ENCODE results near the gene KCNK17. TPM values are rescaled to one million over a fixed set of nuclear protein-coding genes. Genes with fewer than 3 reads are reported as not detected.

KCNK17 gene
- total and polyA plus RNA-seq, 9 of the 15 experiments (the other 6 are each of a cell fraction or from before 2014, with no cell fraction given) = not detected

DNA sequence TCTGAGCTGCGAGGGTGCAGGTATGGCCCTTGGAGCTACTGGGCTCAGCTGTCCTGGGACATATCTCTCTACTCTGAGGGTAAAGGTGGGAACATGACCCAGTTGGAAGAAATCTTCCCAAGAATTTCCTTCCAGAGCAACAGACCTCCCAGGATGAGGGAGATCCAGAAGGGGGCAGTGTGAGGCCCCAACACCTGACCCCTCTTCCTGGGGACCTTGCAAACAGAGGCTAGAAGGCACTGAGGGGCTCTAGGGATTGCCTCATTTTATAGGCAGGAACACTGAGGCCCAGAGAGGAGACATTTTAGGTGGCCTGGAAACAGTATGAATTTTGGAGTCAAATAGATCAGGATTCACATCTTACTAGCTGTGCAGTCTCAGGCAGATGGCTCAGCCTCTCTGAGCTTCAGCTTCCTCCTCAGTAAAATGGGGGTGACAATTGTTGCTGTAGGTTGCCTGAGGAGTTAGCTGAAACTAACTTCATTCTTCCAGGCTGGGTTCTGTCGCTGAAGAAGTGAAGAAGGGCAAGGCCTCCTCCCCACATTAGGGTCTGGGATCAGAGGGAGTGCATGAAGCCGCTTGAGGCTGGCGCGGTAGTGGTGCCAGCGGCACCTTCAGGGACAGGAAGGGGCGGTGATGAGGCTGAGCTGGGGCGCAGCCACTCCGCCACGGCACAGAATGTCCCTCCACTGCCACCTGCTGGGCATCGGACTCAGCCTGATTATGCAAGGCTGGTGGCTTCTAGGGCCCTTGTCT is 11.4 kb downstream of the KCNK17 start (continued):
- TF ChIP-seq MTF1 (CRISPR knock-in tag; IDR thresholded peaks at IDR 0.05; ENCODE audit: borderline replicate concordance) = no peak
- TF ChIP-seq NUFIP1 (IDR thresholded peaks at IDR 0.05; ENCODE audit: partially characterized antibody) = no peak
- TF ChIP-seq, protein P1, sequence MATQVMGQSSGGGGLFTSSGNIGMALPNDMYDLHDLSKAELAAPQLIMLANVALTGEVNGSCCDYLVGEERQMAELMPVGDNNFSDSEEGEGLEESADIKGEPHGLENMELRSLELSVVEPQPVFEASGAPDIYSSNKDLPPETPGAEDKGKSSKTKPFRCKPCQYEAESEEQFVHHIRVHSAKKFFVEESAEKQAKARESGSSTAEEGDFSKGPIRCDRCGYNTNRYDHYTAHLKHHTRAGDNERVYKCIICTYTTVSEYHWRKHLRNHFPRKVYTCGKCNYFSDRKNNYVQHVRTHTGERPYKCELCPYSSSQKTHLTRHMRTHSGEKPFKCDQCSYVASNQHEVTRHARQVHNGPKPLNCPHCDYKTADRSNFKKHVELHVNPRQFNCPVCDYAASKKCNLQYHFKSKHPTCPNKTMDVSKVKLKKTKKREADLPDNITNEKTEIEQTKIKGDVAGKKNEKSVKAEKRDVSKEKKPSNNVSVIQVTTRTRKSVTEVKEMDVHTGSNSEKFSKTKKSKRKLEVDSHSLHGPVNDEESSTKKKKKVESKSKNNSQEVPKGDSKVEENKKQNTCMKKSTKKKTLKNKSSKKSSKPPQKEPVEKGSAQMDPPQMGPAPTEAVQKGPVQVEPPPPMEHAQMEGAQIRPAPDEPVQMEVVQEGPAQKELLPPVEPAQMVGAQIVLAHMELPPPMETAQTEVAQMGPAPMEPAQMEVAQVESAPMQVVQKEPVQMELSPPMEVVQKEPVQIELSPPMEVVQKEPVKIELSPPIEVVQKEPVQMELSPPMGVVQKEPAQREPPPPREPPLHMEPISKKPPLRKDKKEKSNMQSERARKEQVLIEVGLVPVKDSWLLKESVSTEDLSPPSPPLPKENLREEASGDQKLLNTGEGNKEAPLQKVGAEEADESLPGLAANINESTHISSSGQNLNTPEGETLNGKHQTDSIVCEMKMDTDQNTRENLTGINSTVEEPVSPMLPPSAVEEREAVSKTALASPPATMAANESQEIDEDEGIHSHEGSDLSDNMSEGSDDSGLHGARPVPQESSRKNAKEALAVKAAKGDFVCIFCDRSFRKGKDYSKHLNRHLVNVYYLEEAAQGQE (IDR thresholded peaks at IDR 0.05; ENCODE audit: borderline replicate concordance) = peak; percentile 95
- TF ChIP-seq, protein P1 (CRISPR knock-in tag; IDR thresholded peaks at IDR 0.05; ENCODE audit: low read depth) = no peak
- TF ChIP-seq HDAC6 (IDR thresholded peaks at IDR 0.05; ENCODE audit: low read depth, low read length) = no peak
- TF ChIP-seq, protein P2, sequence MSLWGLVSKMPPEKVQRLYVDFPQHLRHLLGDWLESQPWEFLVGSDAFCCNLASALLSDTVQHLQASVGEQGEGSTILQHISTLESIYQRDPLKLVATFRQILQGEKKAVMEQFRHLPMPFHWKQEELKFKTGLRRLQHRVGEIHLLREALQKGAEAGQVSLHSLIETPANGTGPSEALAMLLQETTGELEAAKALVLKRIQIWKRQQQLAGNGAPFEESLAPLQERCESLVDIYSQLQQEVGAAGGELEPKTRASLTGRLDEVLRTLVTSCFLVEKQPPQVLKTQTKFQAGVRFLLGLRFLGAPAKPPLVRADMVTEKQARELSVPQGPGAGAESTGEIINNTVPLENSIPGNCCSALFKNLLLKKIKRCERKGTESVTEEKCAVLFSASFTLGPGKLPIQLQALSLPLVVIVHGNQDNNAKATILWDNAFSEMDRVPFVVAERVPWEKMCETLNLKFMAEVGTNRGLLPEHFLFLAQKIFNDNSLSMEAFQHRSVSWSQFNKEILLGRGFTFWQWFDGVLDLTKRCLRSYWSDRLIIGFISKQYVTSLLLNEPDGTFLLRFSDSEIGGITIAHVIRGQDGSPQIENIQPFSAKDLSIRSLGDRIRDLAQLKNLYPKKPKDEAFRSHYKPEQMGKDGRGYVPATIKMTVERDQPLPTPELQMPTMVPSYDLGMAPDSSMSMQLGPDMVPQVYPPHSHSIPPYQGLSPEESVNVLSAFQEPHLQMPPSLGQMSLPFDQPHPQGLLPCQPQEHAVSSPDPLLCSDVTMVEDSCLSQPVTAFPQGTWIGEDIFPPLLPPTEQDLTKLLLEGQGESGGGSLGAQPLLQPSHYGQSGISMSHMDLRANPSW (CRISPR knock-in tag; IDR thresholded peaks at IDR 0.05) = no peak
- TF ChIP-seq ATF7 (IDR thresholded peaks at IDR 0.05) = 0 out of 2 replicates have a peak, but pooled peaks have one; percentile 38
- TF ChIP-seq ZFX (CRISPR knock-in tag; IDR thresholded peaks at IDR 0.05) = no peak
- TF ChIP-seq, protein P3, sequence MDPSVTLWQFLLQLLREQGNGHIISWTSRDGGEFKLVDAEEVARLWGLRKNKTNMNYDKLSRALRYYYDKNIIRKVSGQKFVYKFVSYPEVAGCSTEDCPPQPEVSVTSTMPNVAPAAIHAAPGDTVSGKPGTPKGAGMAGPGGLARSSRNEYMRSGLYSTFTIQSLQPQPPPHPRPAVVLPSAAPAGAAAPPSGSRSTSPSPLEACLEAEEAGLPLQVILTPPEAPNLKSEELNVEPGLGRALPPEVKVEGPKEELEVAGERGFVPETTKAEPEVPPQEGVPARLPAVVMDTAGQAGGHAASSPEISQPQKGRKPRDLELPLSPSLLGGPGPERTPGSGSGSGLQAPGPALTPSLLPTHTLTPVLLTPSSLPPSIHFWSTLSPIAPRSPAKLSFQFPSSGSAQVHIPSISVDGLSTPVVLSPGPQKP (CRISPR knock-in tag; IDR thresholded peaks at IDR 0.05) = no peak
- TF ChIP-seq ZNF143 (CRISPR knock-in tag; IDR thresholded peaks at IDR 0.05) = no peak
- no peak for TF ChIP-seq ZBED1 (IDR thresholded peaks at IDR 0.05)
- TF ChIP-seq PTRF (tag; IDR thresholded peaks at IDR 0.05) = no peak
- TF ChIP-seq STAG1 (CRISPR knock-in tag; IDR thresholded peaks at IDR 0.05; ENCODE audit: borderline replicate concordance) = peak; percentile 99

All from K562 (cell line).